ENCODE results near the gene TEAD1. TPM values are rescaled to one million over a fixed set of nuclear protein-coding genes. Genes with fewer than 3 reads are reported as not detected.
A peak's percentile ranks its signal among the peaks of the same experiment; 100 is the strongest.

Gene TEAD1
- total and polyA plus RNA-seq, 4 donors: 9.1 to 38.4 (median 10.7) TPM

- Histone ChIP-seq H3K27me3 (ENCODE audit: control insufficient read depth in 4 of 4, insufficient read depth in 4 of 4, low read length in 3 of 4) (no peaks in the 10 kb centered on the region), H3K4me3 (ENCODE audit: low read depth in 1 of 3, low read length in 3 of 3) (no peak overlapping the region), H3K4me1 (ENCODE audit: control insufficient read depth in 4 of 4, insufficient read depth in 4 of 4, low read length in 3 of 4) (peaks cover 1 to 39% (median 24%) of the 10 kb centered on the region in 4 donors), H3K27ac (ENCODE audit: low read depth in 1 of 2, low read length in 2 of 2) (peak overlapping the region in 1 of 2 donors; percentile 13), H3K9ac (ENCODE audit: low read depth in 1 of 2, low read length in 2 of 2) (no peak overlapping the region), H3K36me3 (ENCODE audit: control insufficient read depth in 4 of 4, insufficient read depth in 3 of 4, low read depth in 1 of 4, low read length in 3 of 4) (no peaks in the 10 kb centered on the region), H3K9me3 (ENCODE audit: control insufficient read depth in 4 of 4, low read length in 3 of 4) (no peaks in the 10 kb centered on the region)
- DNase-seq (ENCODE audit: low spot score): no peak
- TF ChIP-seq HNF4G (IDR thresholded peaks at IDR 0.05) (peak; percentile 65), CTCF (IDR thresholded peaks at IDR 0.05; ENCODE audit: low read depth, low read length, missing input control) (no peak), SP1 (IDR thresholded peaks at IDR 0.05) (peak; percentile 59), JUND (IDR thresholded peaks at IDR 0.05) (peak in 1 of 2 donors; percentile 29), REST (IDR thresholded peaks at IDR 0.05) (peak; percentile 30), YY1 (IDR thresholded peaks at IDR 0.05) (peak; percentile 83), RAD21 (IDR thresholded peaks at IDR 0.05) (peak; percentile 23 to 31), ZBTB33 (IDR thresholded peaks at IDR 0.05) (peak; percentile 26), NR2F2 (IDR thresholded peaks at IDR 0.05) (peak; percentile 8), EGR1 (IDR thresholded peaks at IDR 0.05; ENCODE audit: low read depth in 2 of 2) (no peak), GABPA (IDR thresholded peaks at IDR 0.05 in 1 of 2, conservative IDR thresholded peaks at IDR 0.05 in 1 of 2) (no peak), TAF1 (conservative IDR thresholded peaks at IDR 0.05) (no peak), FOXA2 (IDR thresholded peaks at IDR 0.05) (peak; percentile 17), MAX (IDR thresholded peaks at IDR 0.05) (peak; percentile 43), HNF4A (conservative IDR thresholded peaks at IDR 0.05) (peak; percentile 84 to 88), ATF3 (IDR thresholded peaks at IDR 0.05) (no peak), RXRA (IDR thresholded peaks at IDR 0.05) (peak; percentile 65 to 77), FOXA1 (IDR thresholded peaks at IDR 0.05) (no peak)
- 62% methylated on average over 2 of the region's 2 CpGs for WGBS
These were observed 159.9 kb downstream of the TEAD1 start for GRCh38 chr11:12834166-12834565.

Data from liver (tissue), 9 donors.